NCI-H345 (cell line): ENCODE measurements around the gene EFTUD2.
"Not testable (repeated sequence)": the region's sequence is repeated elsewhere in the genome, so short reads cannot be mapped to it uniquely, and the experiment has no call there.

Experiments used
- DNase-seq: peaks from one replicate; lab custom pipeline; 2025; lab: John Stamatoyannopoulos, UW

The EFTUD2 gene

DNA sequence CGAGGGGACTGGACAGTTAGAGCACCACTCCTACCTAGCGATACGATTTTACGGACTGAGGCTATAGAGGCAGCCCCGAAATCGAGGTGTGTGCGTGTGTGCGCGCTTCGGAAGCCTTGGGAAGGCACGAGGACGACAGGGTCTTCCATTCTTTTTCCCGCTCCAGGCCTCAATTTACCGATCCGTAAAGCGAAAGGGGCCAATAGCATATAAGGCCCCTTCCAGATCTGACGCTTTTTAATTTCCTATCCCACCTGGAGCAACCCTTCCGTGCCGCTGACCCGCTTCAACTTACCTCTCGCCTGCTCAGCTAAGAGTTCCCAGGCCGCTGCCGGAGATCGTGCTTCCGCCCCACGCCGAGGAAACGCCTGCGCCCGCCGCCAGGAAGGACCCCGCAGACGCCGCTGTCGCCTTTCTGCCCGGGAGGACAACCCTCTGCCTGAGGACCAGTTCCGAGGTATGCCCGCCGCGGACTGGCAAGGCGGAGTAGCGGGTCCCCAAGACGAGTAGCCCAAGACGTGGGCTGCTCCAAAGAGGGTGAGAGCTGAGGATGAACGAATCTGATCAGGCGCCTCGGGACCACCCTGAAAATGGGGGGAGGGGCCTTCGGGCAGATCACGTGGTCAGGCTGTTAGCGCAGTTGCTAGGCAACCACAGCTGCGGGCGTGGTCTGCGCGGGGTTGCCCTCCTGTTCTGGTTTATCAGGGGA lies at the start of gene EFTUD2:
EFTUD2 (minus strand) TSS at position 372 of the 709 bp plus-strand sequence. CDS start 4,924 bp downstream, outside the sequence.
- DNase-seq: peak; percentile 91

GRCh38 chr17:44948315-44948795 lies 49.1 kb upstream of the EFTUD2 start:
- no peak for DNase-seq

DNA sequence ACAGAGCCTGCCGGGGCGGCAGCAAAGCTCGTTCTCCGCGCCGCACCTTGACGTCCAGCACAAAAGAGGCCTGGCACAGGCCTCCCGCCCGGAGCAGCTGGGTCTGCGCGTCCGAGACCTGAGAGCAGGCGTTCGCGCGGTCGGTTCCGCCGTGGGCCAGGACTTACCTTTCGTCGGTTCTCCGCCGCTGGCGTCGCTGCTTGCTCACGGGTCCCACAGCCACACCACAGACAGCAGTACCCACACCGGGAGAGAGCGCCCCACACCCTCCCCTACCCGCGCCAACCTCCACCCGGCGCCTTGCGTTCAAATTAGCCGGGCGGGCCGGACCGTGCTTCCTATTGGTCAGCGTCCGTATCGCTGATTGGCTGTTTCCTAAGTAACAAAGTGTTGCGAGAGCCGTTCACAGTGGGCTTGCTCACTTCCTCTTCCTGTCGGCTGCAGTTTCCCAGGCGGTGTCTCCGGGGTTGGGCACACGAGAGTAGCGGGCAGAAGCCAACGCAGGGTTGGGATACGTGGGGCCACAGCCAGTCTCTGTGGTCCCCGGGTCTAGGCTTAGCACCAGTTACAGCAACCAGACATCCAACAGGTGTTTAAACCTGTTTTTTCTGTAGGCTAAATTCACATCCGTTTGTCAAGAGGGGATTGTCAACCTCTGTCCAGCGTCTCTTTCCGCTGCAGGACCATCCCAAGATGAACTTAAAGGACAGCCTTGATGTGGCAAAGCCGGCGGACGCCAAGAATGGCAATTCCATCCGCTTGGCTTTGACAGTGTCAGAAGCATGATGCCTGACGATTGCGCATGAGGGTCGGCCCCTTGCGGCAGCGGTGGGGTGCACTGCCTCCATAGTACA lies 48.4 kb upstream of the EFTUD2 start, which contains the start of gene KIF18B:
KIF18B (minus strand) TSS at position 313 of the 854 bp plus-strand sequence. CDS start 11,429 bp downstream, outside the sequence.
- peak; percentile 97 for DNase-seq

DNA sequence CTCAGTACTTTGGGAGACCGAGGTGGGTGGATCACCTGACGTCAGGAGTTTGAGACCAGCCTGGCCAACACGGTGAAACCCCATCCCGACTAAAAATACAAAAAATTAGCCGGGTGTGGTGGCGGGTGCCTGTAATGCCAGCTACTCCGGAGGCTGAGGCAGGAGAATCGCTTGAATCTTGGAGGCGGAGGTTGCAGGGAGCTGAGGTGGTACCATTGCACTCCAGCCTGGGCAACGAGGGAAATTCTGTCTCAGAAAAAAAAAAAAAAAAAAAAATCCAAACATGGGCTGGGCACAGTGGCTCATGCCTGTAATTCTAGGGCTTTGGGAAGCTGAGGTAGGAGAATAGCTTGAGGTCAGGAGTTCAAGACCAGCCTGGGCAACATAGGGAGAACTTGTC lies 46.4 kb upstream of the EFTUD2 start:
- not testable (repeated sequence) for DNase-seq

DNA sequence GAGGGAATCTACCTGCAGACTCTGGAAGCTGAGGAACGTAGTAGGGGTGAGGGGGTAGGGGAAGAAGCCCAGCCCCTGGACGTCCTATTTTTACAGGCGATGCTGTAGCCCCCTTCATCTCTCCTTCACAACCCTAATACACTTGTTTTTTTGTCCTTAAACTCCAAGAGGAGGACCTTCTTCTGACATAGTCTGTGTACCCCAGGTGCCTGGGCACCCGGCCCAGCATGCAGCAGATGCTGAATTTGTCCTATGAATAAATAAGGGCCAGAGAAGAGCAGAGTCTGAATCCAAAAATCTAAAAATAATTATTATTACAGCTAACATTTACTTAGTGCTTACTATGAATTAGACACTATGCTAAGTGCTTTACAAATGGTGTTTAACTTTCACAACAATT lies 43.2 kb upstream of the EFTUD2 start:
- DNase-seq: no peak

- DNase-seq: no peak
Observed at GRCh38 chr17:44941712-44942331, 42.6 kb upstream of the EFTUD2 start.

DNA sequence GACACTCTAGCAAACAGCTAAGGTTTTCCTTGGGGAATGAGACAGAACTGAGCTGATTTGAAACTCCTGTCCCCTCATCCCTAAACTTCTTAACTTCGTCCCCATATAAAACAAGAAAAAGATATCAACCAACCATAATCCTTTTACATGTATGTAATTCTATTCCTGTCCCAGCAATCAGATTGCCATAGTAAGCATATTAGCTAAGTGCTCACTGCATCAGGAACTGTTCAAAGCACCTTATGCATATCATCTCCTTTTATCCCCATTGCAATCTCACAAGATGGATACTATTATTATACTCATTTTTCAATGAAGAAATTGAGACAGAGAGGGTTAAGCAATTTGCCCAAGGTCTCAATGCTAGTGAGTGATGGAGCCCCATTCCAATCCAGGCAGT lies 41.5 kb upstream of the EFTUD2 start:
- DNase-seq: no peak

- no peak for DNase-seq
Observed at GRCh38 chr17:44940317-44940716, 41.1 kb upstream of the EFTUD2 start.

DNA sequence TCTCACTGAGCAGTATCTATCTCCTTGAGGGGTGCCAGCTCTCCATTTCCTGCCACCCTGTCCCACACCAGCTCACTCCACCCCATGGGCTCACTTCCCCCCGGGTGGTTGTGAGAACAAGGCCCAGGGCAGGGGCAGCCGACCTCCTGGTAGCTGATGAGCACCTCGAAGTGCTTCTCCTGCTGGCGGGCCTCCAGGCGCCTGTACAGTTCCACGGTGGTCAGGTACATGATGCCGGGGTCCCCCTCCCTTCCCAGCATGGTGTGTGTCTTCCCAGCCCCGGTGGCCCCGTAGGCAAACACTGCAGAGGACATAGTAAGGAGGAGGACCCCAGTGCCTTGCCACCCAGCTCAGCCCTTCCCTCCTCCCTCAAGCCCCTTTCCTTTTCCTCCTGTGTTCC lies 35.9 kb upstream of the EFTUD2 start:
- no peak for DNase-seq

- no peak for DNase-seq
Observed at GRCh38 chr17:44934745-44935105, 35.5 kb upstream of the EFTUD2 start.

- DNase-seq: no peak
Observed at GRCh38 chr17:44933824-44934744, 34.8 kb upstream of the EFTUD2 start.

DNA sequence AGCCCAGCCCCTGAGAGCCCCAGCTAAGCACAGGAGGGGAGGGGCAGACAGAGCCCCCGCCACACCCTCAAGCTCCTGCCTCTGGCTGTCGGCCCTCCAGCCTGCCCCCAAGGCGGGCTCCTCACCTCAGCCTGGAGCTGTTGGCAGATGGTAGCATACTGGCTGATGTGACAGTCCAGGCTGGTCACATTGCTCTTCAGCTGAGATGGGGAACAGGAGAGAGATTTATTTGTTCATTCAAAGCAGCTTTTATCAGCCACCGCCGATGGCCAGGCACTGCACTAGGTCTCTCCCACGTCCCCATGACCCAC lies 33.5 kb upstream of the EFTUD2 start:
- no peak for DNase-seq

GRCh38 chr17:44932096-44932786 lies 33.0 kb upstream of the EFTUD2 start:
- no peak for DNase-seq

- no peak for DNase-seq
Observed at GRCh38 chr17:44931376-44931775, 32.1 kb upstream of the EFTUD2 start.

DNA sequence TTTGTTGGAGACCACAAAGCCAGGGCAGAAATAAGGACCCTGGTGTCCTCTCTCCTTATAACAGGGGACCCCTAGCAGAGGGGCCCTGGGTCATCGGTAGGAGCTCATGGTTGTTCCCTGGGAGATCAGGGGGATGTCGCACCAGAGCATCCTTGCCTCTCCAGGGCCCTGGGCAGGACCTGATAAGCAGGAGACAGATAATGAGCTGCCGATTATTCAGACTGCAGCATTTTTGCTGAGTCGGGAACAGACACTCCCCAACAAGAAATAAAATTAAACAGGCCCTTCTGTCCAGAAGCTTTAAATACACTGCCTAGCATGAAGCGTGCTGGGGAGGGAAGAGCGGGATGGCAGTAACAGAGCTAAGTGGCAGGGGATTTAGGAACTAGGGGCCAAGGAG lies 31.4 kb upstream of the EFTUD2 start:
- DNase-seq: no peak

DNA sequence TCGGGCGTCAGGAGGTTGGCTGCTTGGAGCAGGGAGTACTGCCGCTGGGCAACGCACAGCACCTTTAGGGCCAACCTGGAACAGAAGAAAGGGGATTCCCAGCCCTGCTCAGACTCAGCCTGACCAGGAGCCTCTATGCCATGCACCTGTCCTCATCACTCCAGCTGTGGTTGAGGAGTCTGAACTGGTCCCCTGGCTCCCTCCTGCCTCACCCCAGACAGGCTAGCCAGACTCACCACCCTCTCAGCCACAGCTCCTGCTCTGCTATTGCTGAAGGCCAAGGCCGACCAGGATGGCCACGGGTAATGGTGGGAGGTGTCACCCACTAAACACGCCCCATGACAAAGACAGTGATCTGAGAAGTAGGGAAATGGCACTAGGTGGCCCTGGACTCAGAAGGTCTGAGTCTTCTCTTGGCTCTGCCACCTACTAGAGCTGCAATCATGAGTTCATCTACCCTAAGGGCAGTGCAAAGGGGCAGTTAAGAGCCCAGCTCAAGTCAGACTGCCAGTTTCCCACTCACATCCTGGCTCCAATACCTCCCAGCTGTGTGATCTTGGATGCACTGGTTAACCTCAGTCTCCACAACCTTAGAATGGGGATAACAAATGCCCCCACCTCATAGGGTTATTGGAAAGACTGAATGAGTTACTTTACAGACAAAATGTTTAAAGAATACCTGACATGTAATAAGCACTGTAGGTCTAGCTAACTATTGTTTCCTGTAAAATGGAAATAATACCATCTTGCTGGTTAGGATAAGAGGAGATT lies 29.9 kb upstream of the EFTUD2 start:
- no peak for DNase-seq

GRCh38 chr17:44928136-44928535 lies 28.9 kb upstream of the EFTUD2 start:
- no peak for DNase-seq

DNA sequence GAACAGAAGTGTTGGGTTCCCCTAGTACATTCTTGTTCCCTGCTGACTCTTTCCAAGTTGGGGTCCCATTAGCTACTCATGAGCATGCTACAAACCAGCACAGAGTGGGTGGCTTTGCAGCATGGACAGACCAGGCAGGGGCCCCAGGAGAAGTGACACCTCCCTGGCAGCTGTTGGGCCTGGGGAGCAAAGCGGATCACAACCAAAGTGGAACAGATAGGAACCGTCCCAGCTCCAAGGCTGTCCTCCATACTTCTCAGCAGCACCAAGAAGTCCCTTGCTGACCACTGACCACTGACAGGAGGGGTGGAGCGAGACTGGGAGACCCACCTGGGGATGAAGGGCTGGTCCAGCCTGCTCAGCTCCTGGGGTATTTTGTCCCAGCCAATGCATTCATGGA lies 28.5 kb upstream of the EFTUD2 start:
- no peak for DNase-seq

GRCh38 chr17:44926821-44927525 lies 27.7 kb upstream of the EFTUD2 start:
- no peak for DNase-seq
